HepG2 (cell line): Measurements from ENCODE around the gene WAS. TPM values are rescaled to one million over a fixed set of nuclear protein-coding genes. Genes with fewer than 3 reads are reported as not detected.

Experiments
- ATAC-seq: fragments of 200-7000 bp; cut with Tn5 transposase; 3 replicates; pipeline ENCODE4 v1.9.1; 2020; ENCODE audit warnings: mild to moderate bottlenecking, moderate library complexity
- Bru-seq: library from RNA; stranded (reverse); fragments of 400-500 nt; gene quantifications from one replicate; lab custom pipeline; 2021; lab: Mats Ljungman, UMichigan
- BruChase-seq, 2 experiments: library from RNA; stranded (reverse); fragments of 400-500 nt; gene quantifications; one replicate each; lab custom pipeline; 2021; lab: Mats Ljungman, UMichigan
- BruUV-seq: library from RNA; stranded (reverse); fragments of 400-500 nt; replicated peaks from 2 replicates; lab custom pipeline; 2021; lab: Mats Ljungman, UMichigan
- CTCF ChIA-PET: fragments of 300-600 bp; formaldehyde crosslinking; extraction: SDS; loops from one replicate; lab custom pipeline; 2021; ENCODE audit warnings: low total read pairs, inconsistent platforms, low intra/inter-chr PET ratio; lab: Yijun Ruan, JAX
- POLR2A ChIA-PET: fragments of 350-600 bp; sonication (Branson Sonifier 250); formaldehyde crosslinking; loops from one replicate; lab custom pipeline; 2020; ENCODE audit warnings: antibody characterized with exemption, inconsistent platforms; lab: Yijun Ruan, JAX
- DNase-seq: peaks from one replicate; pipeline ENCODE4 v3.0.0-alpha.2; 2015; ENCODE audit warnings: low spot score
- FAIRE-seq: peaks from 3 replicates; lab custom pipeline; 2011; peaks lifted over from hg19 to GRCh38; lab: Jason Lieb, UNC
- H2AFZ ChIP-seq: one replicate; pipeline ENCODE4 v1.6.1; 2011; ENCODE audit warnings: low read length, inconsistent platforms
- H3K27ac ChIP-seq: fragments of 300-600 bp; 3 replicates; pipeline ENCODE4 v1.8.0; 2011; ENCODE audit warnings: mixed run types, mild to moderate bottlenecking, mixed read lengths, low read length, inconsistent platforms; ENCODE audit not compliant: insufficient read depth; ENCODE audit errors: extremely low read length
- H3K27me3 ChIP-seq, 2 experiments: fragments of 200-600 bp in 1 of 2; 2 replicates in 1 of 2; 3 replicates in 1 of 2; pipeline versions ENCODE4 v1.6.0 to v1.8.0; 2011; ENCODE audit warnings: low read length in 2 of 2, mild to moderate bottlenecking in 2 of 2, moderate library complexity in 2 of 2, inconsistent platforms in 1 of 2; ENCODE audit not compliant: insufficient read depth in 2 of 2, control insufficient read depth in 1 of 2
- H3K36me3 ChIP-seq, 2 experiments: fragments of 200-600 bp in 1 of 2; replicated peaks in 1 of 2; 2 replicates in 1 of 2; 3 replicates in 1 of 2; pipeline versions ENCODE4 v1.5.1 to v1.8.0; 2011; ENCODE audit warnings: low read length in 2 of 2, inconsistent platforms in 1 of 2; ENCODE audit not compliant: insufficient read depth in 2 of 2, control insufficient read depth in 1 of 2
- H3K4me1 ChIP-seq: 2 replicates; pipeline ENCODE4 v1.5.1; 2012; ENCODE audit warnings: low read length, inconsistent platforms; ENCODE audit not compliant: insufficient read depth
- H3K4me2 ChIP-seq: 2 replicates; pipeline ENCODE4 v1.6.0; 2011; ENCODE audit warnings: low read depth, low read length, inconsistent platforms
- H3K4me3 ChIP-seq, 3 experiments: fragments of 200-600 bp in 1 of 3; sonication (generic), shearing (Covaris generic) in 1 of 3; replicated peaks in 1 of 3; 2 replicates each; pipeline ENCODE4 v1.5.1; 2011 to 2016; ENCODE audit warnings: low read length in 3 of 3, inconsistent platforms in 2 of 3, low read depth in 2 of 3, mild to moderate bottlenecking in 2 of 3, control low read depth in 1 of 3, mixed read lengths in 1 of 3; ENCODE audit not compliant: insufficient read depth in 1 of 3
- H3K79me2 ChIP-seq: one replicate; pipeline ENCODE4 v1.6.1; 2011; ENCODE audit warnings: low read length, inconsistent platforms; ENCODE audit not compliant: insufficient read depth
- H3K9ac ChIP-seq: 2 replicates; pipeline ENCODE4 v1.6.0; 2011; ENCODE audit warnings: mild to moderate bottlenecking, low read depth, low read length, inconsistent platforms; ENCODE audit not compliant: insufficient read depth
- H3K9me3 ChIP-seq: 2 replicates; pipeline ENCODE4 v1.5.1; 2012; ENCODE audit warnings: mild to moderate bottlenecking, low read length
- H4K20me1 ChIP-seq: 2 replicates; pipeline ENCODE4 v1.6.0; 2011; ENCODE audit warnings: inconsistent platforms, mild to moderate bottlenecking, low read length, moderate library complexity; ENCODE audit not compliant: insufficient read depth
- ATF1 ChIP-seq: IDR thresholded peaks from 2 replicates; pipeline ENCODE4 v1.6.1; 2016; ENCODE audit warnings: mild to moderate bottlenecking, control low read depth
- E2F1 ChIP-seq: sonication (generic); formaldehyde crosslinking; IDR thresholded peaks from 2 replicates; pipeline ENCODE4 v1.5.0; 2020; ENCODE audit warnings: missing genetic modification reagents
- NR1H2 ChIP-seq: sonication (generic); formaldehyde crosslinking; IDR thresholded peaks from 2 replicates; pipeline ENCODE4 v1.8.1; 2022; ENCODE audit warnings: low read depth, missing genetic modification reagents, borderline replicate concordance
- THYN1 ChIP-seq: sonication (generic); formaldehyde crosslinking; IDR thresholded peaks from 2 replicates; pipeline ENCODE4 v1.8.1; 2023; ENCODE audit warnings: low read depth, mild to moderate bottlenecking, moderate library complexity, missing genetic modification reagents, borderline replicate concordance
- ZSCAN22 ChIP-seq: sonication (generic); formaldehyde crosslinking; IDR thresholded peaks from 2 replicates; pipeline ENCODE4 v1.4.0; 2020; ENCODE audit warnings: mild to moderate bottlenecking, missing genetic modification reagents
- WGBS: methylation state at CpG from one replicate; pipeline ENCODE4 v1.1.6; 2017; ENCODE audit warnings: low lambda C conversion rate; 5-methylcytosine and 5-hydroxymethylcytosine counted together
- in situ Hi-C: cut with HindIII; loops from 2 replicates; pipeline ENCODE4 v1.10.0; 2017; ENCODE audit warnings: low pct_unique_long_range_greater_than_20kb; ENCODE audit not compliant: extremely low pct_ligation_motif_present
- intact Hi-C: fragments of 100-400 bp; cut with micrococcal nuclease; formaldehyde crosslinking; loops from one replicate; pipeline ENCODE4 v1.10.0; 2022; ENCODE audit not compliant: unreplicated experiment
- long read RNA-seq, 2 experiments: library from RNA in 1 of 2; library from polyadenylated mRNA in 1 of 2; stranded (forward) in 1 of 2; unstranded in 1 of 2; transcript quantifications; one replicate each; pipeline ENCODE4 v2.0.0, GENCODE V29; 2019 to 2022
- polyA minus RNA-seq, 3 experiments: library from RNA; depleted of rRNA, polyadenylated mRNA; stranded (reverse); fragments of >200 nt; gene quantifications; 2 replicates each; pipeline ENCODE4 v1.2.3, GENCODE V29; 2011; ENCODE audit warnings: low replicate concordance in 1 of 3
- polyA plus RNA-seq, 8 experiments: library from polyadenylated mRNA; depleted of rRNA in 3 of 8; stranded (reverse) in 7 of 8; unstranded in 1 of 8; fragments of >200 nt; fragmentation: Illumina TruSeq in 4 of 8; extraction: Trizol in 4 of 8; gene quantifications; 2 replicates each; pipeline versions ENCODE4 v1.2.1 to v1.2.3, GENCODE V29; 2011 to 2016; ENCODE audit warnings: low read depth in 4 of 8, missing spikeins in 1 of 8, mixed read lengths in 1 of 8; ENCODE audit not compliant: insufficient read depth in 1 of 8
- total RNA-seq, 5 experiments: library from RNA; depleted of rRNA; stranded (reverse); fragments of >200 nt; fragmentation: Illumina TruSeq; extraction: Trizol; gene quantifications; 2 replicates each; pipeline ENCODE4 v1.2.3, GENCODE V29; 2016; ENCODE audit warnings: low read depth in 1 of 5

Gene WAS
- total RNA-seq (2016; rRNA removed; fragmentation: Illumina TruSeq; extraction: Trizol) (not detected in 2 replicates), polyA plus RNA-seq (2011; rRNA removed) (0.11 and 0.18 TPM in 2 replicates), polyA minus RNA-seq (2011; rRNA and poly(A)+ RNA removed; ENCODE audit: low replicate concordance) (0.08 and 0.09 TPM in 2 replicates), Bru-seq, nascent RNA (percentile 16 among the genes with signal in this experiment), BruChase-seq, experiment 1, labeled RNA remaining after a 6-hour chase (percentile 10 among the genes with signal in this experiment), BruChase-seq, experiment 2, labeled RNA remaining after a 2-hour chase (percentile 9 among the genes with signal in this experiment)
- not detected in 2 replicates for total RNA-seq (2016; cell fraction: cytosol; rRNA removed; fragmentation: Illumina TruSeq; extraction: Trizol; ENCODE audit: low read depth)
- not detected in 2 replicates for total RNA-seq (2016; cell fraction: insoluble cytoplasmic fraction; rRNA removed; fragmentation: Illumina TruSeq; extraction: Trizol)
- total RNA-seq (2016; cell fraction: membrane; rRNA removed; fragmentation: Illumina TruSeq; extraction: Trizol): not detected in 2 replicates
- total RNA-seq (2016; cell fraction: nucleus; rRNA removed; fragmentation: Illumina TruSeq; extraction: Trizol): not detected in 2 replicates
- polyA plus RNA-seq (2011; cell fraction: cytosol; rRNA removed): 0.03 TPM in 1 of 2 replicates, not detected in the other
- 0.21 and 0.54 TPM in 2 replicates for polyA plus RNA-seq (2011; cell fraction: nucleus; rRNA removed)
- polyA plus RNA-seq (2012): 0.21 TPM in 2 replicates
- polyA plus RNA-seq (2016; cell fraction: cytosol; fragmentation: Illumina TruSeq; extraction: Trizol; ENCODE audit: low read depth): not detected in 2 replicates
- not detected in 2 replicates for polyA plus RNA-seq (2016; cell fraction: insoluble cytoplasmic fraction; fragmentation: Illumina TruSeq; extraction: Trizol; ENCODE audit: low read depth)
- not detected in 2 replicates for polyA plus RNA-seq (2016; cell fraction: membrane; fragmentation: Illumina TruSeq; extraction: Trizol; ENCODE audit: low read depth)
- polyA plus RNA-seq (2016; cell fraction: nucleus; fragmentation: Illumina TruSeq; extraction: Trizol; ENCODE audit: insufficient read depth, low read depth): not detected in 2 replicates
- polyA minus RNA-seq (2011; cell fraction: cytosol; rRNA and poly(A)+ RNA removed): not detected in 2 replicates
- polyA minus RNA-seq (2011; cell fraction: nucleus; rRNA and poly(A)+ RNA removed): not detected in 2 replicates
- long read RNA-seq, experiment 1: 0 reads
- long read RNA-seq, experiment 2: 0 reads

DNA sequence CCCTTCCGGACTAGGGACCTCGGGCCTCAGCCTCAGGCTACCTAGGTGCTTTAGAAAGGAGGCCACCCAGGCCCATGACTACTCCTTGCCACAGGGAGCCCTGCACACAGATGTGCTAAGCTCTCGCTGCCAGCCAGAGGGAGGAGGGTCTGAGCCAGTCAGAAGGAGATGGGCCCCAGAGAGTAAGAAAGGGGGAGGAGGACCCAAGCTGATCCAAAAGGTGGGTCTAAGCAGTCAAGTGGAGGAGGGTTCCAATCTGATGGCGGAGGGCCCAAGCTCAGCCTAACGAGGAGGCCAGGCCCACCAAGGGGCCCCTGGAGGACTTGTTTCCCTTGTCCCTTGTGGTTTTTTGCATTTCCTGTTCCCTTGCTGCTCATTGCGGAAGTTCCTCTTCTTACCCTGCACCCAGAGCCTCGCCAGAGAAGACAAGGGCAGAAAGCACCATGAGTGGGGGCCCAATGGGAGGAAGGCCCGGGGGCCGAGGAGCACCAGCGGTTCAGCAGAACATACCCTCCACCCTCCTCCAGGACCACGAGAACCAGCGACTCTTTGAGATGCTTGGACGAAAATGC, at the start of gene WAS:
Gene WAS, plus strand, starts transcription at position 389 of the 572 bp plus-strand sequence. Its CDS starts 55 bp downstream, at position 444.
- no peaks in the 10 kb centered on the region for H3K36me3 ChIP-seq
- H3K4me2 ChIP-seq: no peak within 1 kb of the TSS
- ATAC-seq: no peak
- no peaks in the 10 kb centered on the region for H3K27me3 ChIP-seq
- H2AFZ ChIP-seq: no peak within 1 kb of the TSS
- DNase-seq: no peak
- H3K4me3 ChIP-seq: no peak within 1 kb of the TSS
- intact Hi-C loops: no loop called here
- no peaks in the 10 kb centered on the region for H3K9me3 ChIP-seq
- no peak within 1 kb of the TSS for H3K27ac ChIP-seq
- FAIRE-seq: no peak
- POLR2A ChIA-PET: no interaction called here
- H4K20me1 ChIP-seq: no peaks in the 10 kb centered on the region
- BruUV-seq: no TSS peak
- TF ChIP-seq THYN1 (CRISPR knock-in tag): no peak
- peak; percentile 88 for TF ChIP-seq ZSCAN22 (CRISPR knock-in tag)
- no peak for TF ChIP-seq E2F1
- no peak for TF ChIP-seq ATF1 (CRISPR knock-in tag)
- no peak for TF ChIP-seq NR1H2 (CRISPR knock-in tag)
- no peaks in the 10 kb centered on the region for H3K79me2 ChIP-seq
- no peak within 1 kb of the TSS for H3K9ac ChIP-seq
- in situ Hi-C loops: no loop called here
- 54% methylated on average over 6 of the region's 13 CpGs for WGBS
- peaks cover 2% of the 10 kb centered on the region for H3K4me1 ChIP-seq
- CTCF ChIA-PET: no interaction called here
